Stimulated activated CD8-positive, alpha-beta memory T cell treated with anti-CD3 and anti-CD28 coated beads, Interleukin-12 subunit alpha, Interleukin-12 subunit beta, amount 100 ng/mL, for 1 hour (primary cell): ENCODE results near the gene TDG.
"Not testable (repeated sequence)": the region's sequence is repeated elsewhere in the genome, so short reads cannot be mapped to it uniquely, and the experiment has no call there.

Experiments used
- DNase-seq: peaks from one replicate; pipeline ENCODE4 v3.0.0-alpha.2; 2020; ENCODE audit warnings: low read depth

Gene TDG

GRCh38 chr12:103960616-103961227 lies 5.0 kb upstream of the TDG start:
- no peak for DNase-seq

- DNase-seq = no peak
These were observed 3.2 kb upstream of the TDG start for GRCh38 chr12:103962493-103962892.

- no peak for DNase-seq
These were observed 867 bp upstream of the TDG start for GRCh38 chr12:103964805-103965204.

GRCh38 chr12:103965255-103965589 lies 450 bp upstream of the TDG start:
- no peak for DNase-seq

GRCh38 chr12:103966736-103967135 lies 1.1 kb downstream of the TDG start:
- no peak for DNase-seq

GRCh38 chr12:103969391-103969790 lies 3.7 kb downstream of the TDG start:
- no peak for DNase-seq

- DNase-seq = no peak
These were observed 8.2 kb downstream of the TDG start for GRCh38 chr12:103973909-103974308.

GRCh38 chr12:103975368-103975767 lies 9.7 kb downstream of the TDG start:
- no peak for DNase-seq

GRCh38 chr12:103978384-103978982 lies 12.8 kb downstream of the TDG start:
- DNase-seq = no peak

- no peak for DNase-seq
These were observed 21.2 kb downstream of the TDG start for GRCh38 chr12:103986829-103987228.

- DNase-seq = no peak
These were observed 28.6 kb downstream of the TDG start for GRCh38 chr12:103994235-103994634.

- DNase-seq = no peak
These were observed 30.9 kb downstream of the TDG start for GRCh38 chr12:103996595-103996994.

GRCh38 chr12:103997286-103997900 lies 31.7 kb downstream of the TDG start:
- DNase-seq = no peak

GRCh38 chr12:103998976-103999375 lies 33.3 kb downstream of the TDG start:
- no peak for DNase-seq

- no peak for DNase-seq
These were observed 35.2 kb downstream of the TDG start for GRCh38 chr12:104000807-104001434.

- no peak for DNase-seq
These were observed 37.0 kb downstream of the TDG start for GRCh38 chr12:104002686-104003085.

GRCh38 chr12:104003596-104003995 lies 37.9 kb downstream of the TDG start:
- no peak for DNase-seq

- DNase-seq = no peak
These were observed 41.3 kb downstream of the TDG start for GRCh38 chr12:104006929-104007328.

- no peak for DNase-seq
These were observed 44.4 kb downstream of the TDG start for GRCh38 chr12:104010121-104010520.

GRCh38 chr12:104010606-104011169 lies 45.0 kb downstream of the TDG start:
- no peak for DNase-seq

- DNase-seq = no peak
These were observed 45.6 kb downstream of the TDG start for GRCh38 chr12:104011253-104011652.

GRCh38 chr12:104012331-104012730 lies 46.7 kb downstream of the TDG start:
- DNase-seq = no peak

- not testable (repeated sequence) for DNase-seq
These were observed 56.2 kb downstream of the TDG start for GRCh38 chr12:104021862-104022261.
